ENCODE data around the gene CAMK2D.

The CAMK2D gene

DNA sequence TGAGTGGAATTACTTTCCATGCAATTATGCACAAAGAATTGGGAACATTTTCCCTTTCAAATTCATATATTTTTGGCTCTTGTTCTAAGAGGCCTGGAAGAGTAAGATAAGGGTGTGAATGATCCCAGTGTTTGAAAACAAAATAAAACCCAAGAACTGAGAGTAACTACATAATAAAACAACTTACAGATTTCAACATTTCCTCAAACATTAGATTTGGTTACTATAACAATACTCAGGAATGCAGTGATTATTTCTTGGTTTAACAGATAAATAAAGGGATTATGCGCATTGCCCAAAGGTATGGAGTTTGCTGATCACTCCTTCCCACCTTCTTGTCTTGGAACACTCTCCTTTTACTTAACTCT, 292.5 kb downstream of the CAMK2D start:
- Histone ChIP-seq H3K36me3 (replicated peaks; ENCODE audit: insufficient read depth, low read length) (no peaks in the 10 kb centered on the region), H3F3A (ENCODE audit: insufficient read depth, low read length) (no peaks in the 10 kb centered on the region), H3K27me3 (replicated peaks; ENCODE audit: insufficient read depth, low read length) (no peaks in the 10 kb centered on the region), H3K27ac (ENCODE audit: low read length) (no peak overlapping the region), H3K4me1 (ENCODE audit: low read length) (no peaks in the 10 kb centered on the region), H3K79me2 (ENCODE audit: low read length) (no peaks in the 10 kb centered on the region), H3K9me3 (replicated peaks; ENCODE audit: insufficient read depth, low read length) (no peaks in the 10 kb centered on the region), H3K9me2 (replicated peaks; ENCODE audit: insufficient read depth, low read length) (no peaks in the 10 kb centered on the region), H2AFZ (ENCODE audit: low read length) (no peak overlapping the region), H3K9ac (ENCODE audit: low read length) (no peak overlapping the region), H3K4me3 (ENCODE audit: low read length) (no peak overlapping the region), H3K4me2 (ENCODE audit: low read depth, low read length) (no peak overlapping the region), H4K20me1 (ENCODE audit: insufficient read depth, low read length) (no peaks in the 10 kb centered on the region)
- TF ChIP-seq EZH2 (optimal IDR thresholded peaks at IDR 0.05; ENCODE audit: low read depth, low read length): no peak
- no peak for TF ChIP-seq CTCF (IDR thresholded peaks at IDR 0.05; ENCODE audit: low read length)
- no peak for TF ChIP-seq EZH2phosphoT487 (IDR thresholded peaks at IDR 0.05; ENCODE audit: low read length)
- no peak for DNase-seq

GRCh38 chr4:113468165-113469022, 293.1 kb downstream of the CAMK2D start:
- no peaks in the 10 kb centered on the region for H3K9me2 ChIP-seq (replicated peaks; ENCODE audit: insufficient read depth, low read length)
- H3K79me2 ChIP-seq (ENCODE audit: low read length): no peaks in the 10 kb centered on the region
- H3K27me3 ChIP-seq (replicated peaks; ENCODE audit: insufficient read depth, low read length): no peaks in the 10 kb centered on the region
- no peak overlapping the region for H3K4me2 ChIP-seq (ENCODE audit: low read depth, low read length)
- H3K27ac ChIP-seq (ENCODE audit: low read length): no peak overlapping the region
- DNase-seq: no peak
- no peak overlapping the region for H3K9ac ChIP-seq (ENCODE audit: low read length)
- no peak for TF ChIP-seq EZH2phosphoT487 (IDR thresholded peaks at IDR 0.05; ENCODE audit: low read length)
- TF ChIP-seq CTCF (IDR thresholded peaks at IDR 0.05; ENCODE audit: low read length): no peak
- no peak for TF ChIP-seq EZH2 (optimal IDR thresholded peaks at IDR 0.05; ENCODE audit: low read depth, low read length)
- H3K36me3 ChIP-seq (replicated peaks; ENCODE audit: insufficient read depth, low read length): no peaks in the 10 kb centered on the region
- H3K4me3 ChIP-seq (ENCODE audit: low read length): no peak overlapping the region
- no peaks in the 10 kb centered on the region for H4K20me1 ChIP-seq (ENCODE audit: insufficient read depth, low read length)
- H3K4me1 ChIP-seq (ENCODE audit: low read length): no peaks in the 10 kb centered on the region
- no peaks in the 10 kb centered on the region for H3F3A ChIP-seq (ENCODE audit: insufficient read depth, low read length)
- no peaks in the 10 kb centered on the region for H3K9me3 ChIP-seq (replicated peaks; ENCODE audit: insufficient read depth, low read length)
- no peak overlapping the region for H2AFZ ChIP-seq (ENCODE audit: low read length)

GRCh38 chr4:113467581-113467980, 294.0 kb downstream of the CAMK2D start:
- no peaks in the 10 kb centered on the region for H3K36me3 ChIP-seq (replicated peaks; ENCODE audit: insufficient read depth, low read length)
- no peak overlapping the region for H3K9ac ChIP-seq (ENCODE audit: low read length)
- H3K4me2 ChIP-seq (ENCODE audit: low read depth, low read length): no peak overlapping the region
- no peaks in the 10 kb centered on the region for H3K4me1 ChIP-seq (ENCODE audit: low read length)
- H3K9me2 ChIP-seq (replicated peaks; ENCODE audit: insufficient read depth, low read length): no peaks in the 10 kb centered on the region
- H4K20me1 ChIP-seq (ENCODE audit: insufficient read depth, low read length): no peaks in the 10 kb centered on the region
- no peak overlapping the region for H3K4me3 ChIP-seq (ENCODE audit: low read length)
- no peaks in the 10 kb centered on the region for H3F3A ChIP-seq (ENCODE audit: insufficient read depth, low read length)
- no peak overlapping the region for H2AFZ ChIP-seq (ENCODE audit: low read length)
- no peaks in the 10 kb centered on the region for H3K79me2 ChIP-seq (ENCODE audit: low read length)
- H3K9me3 ChIP-seq (replicated peaks; ENCODE audit: insufficient read depth, low read length): no peaks in the 10 kb centered on the region
- H3K27me3 ChIP-seq (replicated peaks; ENCODE audit: insufficient read depth, low read length): no peaks in the 10 kb centered on the region
- TF ChIP-seq CTCF (IDR thresholded peaks at IDR 0.05; ENCODE audit: low read length) (no peak), EZH2phosphoT487 (IDR thresholded peaks at IDR 0.05; ENCODE audit: low read length) (no peak), EZH2 (optimal IDR thresholded peaks at IDR 0.05; ENCODE audit: low read depth, low read length) (no peak)
- no peak overlapping the region for H3K27ac ChIP-seq (ENCODE audit: low read length)
- no peak for DNase-seq
